OCI-LY7 (cell line): Measurements from ENCODE around the gene GRIN3A. TPM values are rescaled to one million over a fixed set of nuclear protein-coding genes. Genes with fewer than 3 reads are reported as not detected.

ENCODE experiments used
- BruUV-seq: library from RNA; stranded (reverse); fragments of 400-500 nt; replicated peaks from 2 replicates; lab custom pipeline; 2021; lab: Mats Ljungman, UMichigan
- CTCF ChIA-PET: fragments of 300-600 bp; sonication (Branson Sonifier 250); formaldehyde crosslinking; loops from one replicate; lab custom pipeline; 2022; ENCODE audit warnings: antibody characterized with exemption; ENCODE audit not compliant: unreplicated experiment; lab: Charles Lee
- POLR2A ChIA-PET: fragments of 300-600 bp; sonication (Branson Sonifier 250); formaldehyde crosslinking; loops from one replicate; lab custom pipeline; 2022; ENCODE audit warnings: antibody characterized with exemption; lab: Charles Lee
- DNase-seq: peaks from one replicate; pipeline ENCODE4 v3.0.0-alpha.2; 2015; ENCODE audit warnings: low spot score
- H2AFZ ChIP-seq: fragments of 200-600 bp; sonication (generic), shearing (Covaris generic); 2 replicates; pipeline ENCODE4 v1.6.1; 2014; ENCODE audit warnings: mild to moderate bottlenecking, antibody characterized with exemption, low read length, moderate library complexity
- H3K27ac ChIP-seq: fragments of 200-600 bp; sonication (generic); 2 replicates; pipeline ENCODE4 v1.5.1; 2014; ENCODE audit warnings: mixed run types, low read depth, mild to moderate bottlenecking, moderate library complexity, low read length, inconsistent platforms; ENCODE audit not compliant: poor library complexity, severe bottlenecking
- H3K36me3 ChIP-seq: fragments of 200-600 bp; sonication (generic); 2 replicates; pipeline ENCODE4 v1.6.1; 2014; ENCODE audit warnings: mild to moderate bottlenecking, antibody characterized with exemption, low read length, moderate library complexity, mixed read lengths; ENCODE audit not compliant: insufficient read depth
- H3K4me1 ChIP-seq: fragments of 200-600 bp; sonication (generic); 2 replicates; pipeline ENCODE4 v1.5.1; 2014; ENCODE audit warnings: mild to moderate bottlenecking, low read length; ENCODE audit not compliant: insufficient read depth, poor library complexity, severe bottlenecking
- H3K4me2 ChIP-seq: fragments of 200-600 bp; sonication (generic); 2 replicates; pipeline ENCODE4 v1.6.1; 2014; ENCODE audit warnings: mild to moderate bottlenecking, low read length
- H3K4me3 ChIP-seq: fragments of 200-600 bp; sonication (generic); 2 replicates; pipeline ENCODE4 v1.5.1; 2014; ENCODE audit warnings: mild to moderate bottlenecking, low read depth, low read length; ENCODE audit not compliant: poor library complexity, severe bottlenecking
- H3K79me2 ChIP-seq: fragments of 200-600 bp; sonication (generic); 2 replicates; pipeline ENCODE4 v1.6.1; 2016; ENCODE audit warnings: low read depth, mild to moderate bottlenecking, low read length, moderate library complexity, mixed read lengths; ENCODE audit not compliant: insufficient read depth
- H3K9me2 ChIP-seq: fragments of 200-600 bp; sonication (generic); 2 replicates; pipeline ENCODE4 v1.6.1; 2016; ENCODE audit warnings: mild to moderate bottlenecking, low read length, mixed read lengths; ENCODE audit not compliant: insufficient read depth
- H3K9me3 ChIP-seq: fragments of 200-600 bp; sonication (generic); 2 replicates; pipeline ENCODE4 v1.6.1; 2014; ENCODE audit warnings: mild to moderate bottlenecking, mixed run types, low read length, mixed read lengths
- H4K20me1 ChIP-seq: fragments of 200-600 bp; sonication (generic); 2 replicates; pipeline ENCODE4 v1.6.1; 2014; ENCODE audit warnings: mild to moderate bottlenecking, antibody characterized with exemption, low read length, moderate library complexity, mixed read lengths; ENCODE audit not compliant: insufficient read depth
- EZH2phosphoT487 ChIP-seq: fragments of 200-600 bp; sonication (generic); IDR thresholded peaks from 2 replicates; pipeline ENCODE4 v1.6.1; 2018; ENCODE audit warnings: low read depth, borderline replicate concordance, mild to moderate bottlenecking, mixed run types, antibody characterized with exemption, low read length, moderate library complexity, mixed read lengths
- intact Hi-C: fragments of 100-400 bp; cut with micrococcal nuclease; formaldehyde crosslinking; loops from one replicate; pipeline ENCODE4 v1.10.0; 2022; ENCODE audit not compliant: unreplicated experiment
- total RNA-seq, 2 experiments: library from RNA; depleted of rRNA in 1 of 2; stranded (reverse); fragments of >200 nt in 1 of 2; shearing (Covaris generic) in 1 of 2; gene quantifications; 2 replicates each; pipeline ENCODE4 v1.2.3, GENCODE V29; 2014 to 2022
- TF ChIP-seq, protein P1 (sequence below): fragments of 200-600 bp; sonication (generic); conservative IDR thresholded peaks from 2 replicates; pipeline ENCODE4 v1.5.1; 2014; ENCODE audit warnings: mild to moderate bottlenecking, antibody characterized with exemption, low read length, moderate library complexity, mixed read lengths

GRIN3A gene
- total RNA-seq, 2 experiments from 2014 or later: not detected

DNA sequence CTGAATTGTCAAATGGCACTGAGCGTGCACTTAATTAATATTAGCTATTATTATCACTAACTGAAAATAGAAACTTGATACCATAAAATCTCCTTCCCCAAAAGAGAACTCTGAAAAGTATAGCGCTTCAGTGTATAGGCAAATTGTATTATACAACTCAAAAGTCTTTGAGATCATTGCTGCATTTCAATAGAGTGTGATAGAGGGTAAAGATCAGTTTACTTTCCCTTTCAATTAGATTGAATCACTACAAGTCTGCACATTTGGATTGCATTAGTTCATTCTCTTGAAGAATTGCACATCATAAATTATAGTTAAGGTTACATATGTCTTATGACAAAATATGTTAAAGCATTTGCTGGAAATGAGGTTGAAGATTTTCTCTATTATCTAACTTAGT lies 13.4 kb upstream of the GRIN3A start:
- Histone ChIP-seq H3K36me3 (no peaks in the 10 kb centered on the region), H4K20me1 (no peaks in the 10 kb centered on the region), H3K79me2 (no peaks in the 10 kb centered on the region), H3K4me1 (no peaks in the 10 kb centered on the region), H3K4me2 (no peak overlapping the region), H3K27ac (no peak overlapping the region), H2AFZ (no peak overlapping the region), H3K9me3 (no peaks in the 10 kb centered on the region), H3K9me2 (no peaks in the 10 kb centered on the region), H3K4me3 (no peak overlapping the region)
- ChIA-PET POLR2A (no interaction called here), CTCF (no interaction called here)
- TF ChIP-seq, protein P1, sequence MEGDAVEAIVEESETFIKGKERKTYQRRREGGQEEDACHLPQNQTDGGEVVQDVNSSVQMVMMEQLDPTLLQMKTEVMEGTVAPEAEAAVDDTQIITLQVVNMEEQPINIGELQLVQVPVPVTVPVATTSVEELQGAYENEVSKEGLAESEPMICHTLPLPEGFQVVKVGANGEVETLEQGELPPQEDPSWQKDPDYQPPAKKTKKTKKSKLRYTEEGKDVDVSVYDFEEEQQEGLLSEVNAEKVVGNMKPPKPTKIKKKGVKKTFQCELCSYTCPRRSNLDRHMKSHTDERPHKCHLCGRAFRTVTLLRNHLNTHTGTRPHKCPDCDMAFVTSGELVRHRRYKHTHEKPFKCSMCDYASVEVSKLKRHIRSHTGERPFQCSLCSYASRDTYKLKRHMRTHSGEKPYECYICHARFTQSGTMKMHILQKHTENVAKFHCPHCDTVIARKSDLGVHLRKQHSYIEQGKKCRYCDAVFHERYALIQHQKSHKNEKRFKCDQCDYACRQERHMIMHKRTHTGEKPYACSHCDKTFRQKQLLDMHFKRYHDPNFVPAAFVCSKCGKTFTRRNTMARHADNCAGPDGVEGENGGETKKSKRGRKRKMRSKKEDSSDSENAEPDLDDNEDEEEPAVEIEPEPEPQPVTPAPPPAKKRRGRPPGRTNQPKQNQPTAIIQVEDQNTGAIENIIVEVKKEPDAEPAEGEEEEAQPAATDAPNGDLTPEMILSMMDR: no peak
- TF ChIP-seq EZH2phosphoT487: no peak
- no TSS peak for BruUV-seq
- no peak for DNase-seq
- intact Hi-C loops: no loop called here

- TF ChIP-seq EZH2phosphoT487: no peak
- TF ChIP-seq, protein P1: no peak
- H2AFZ ChIP-seq: no peak overlapping the region
- ChIA-PET POLR2A (no interaction called here), CTCF (no interaction called here)
- H3K4me3 ChIP-seq: no peak overlapping the region
- no peaks in the 10 kb centered on the region for H3K4me1 ChIP-seq
- no peak for DNase-seq
- no peaks in the 10 kb centered on the region for H3K36me3 ChIP-seq
- H3K9me3 ChIP-seq: no peaks in the 10 kb centered on the region
- H4K20me1 ChIP-seq: no peaks in the 10 kb centered on the region
- no peak overlapping the region for H3K27ac ChIP-seq
- H3K4me2 ChIP-seq: no peak overlapping the region
- no peaks in the 10 kb centered on the region for H3K79me2 ChIP-seq
- intact Hi-C loops: no loop called here
- BruUV-seq: no TSS peak
- H3K9me2 ChIP-seq: no peaks in the 10 kb centered on the region
Measured at GRCh38 chr9:101739311-101739710, 864 bp upstream of the GRIN3A start.

DNA sequence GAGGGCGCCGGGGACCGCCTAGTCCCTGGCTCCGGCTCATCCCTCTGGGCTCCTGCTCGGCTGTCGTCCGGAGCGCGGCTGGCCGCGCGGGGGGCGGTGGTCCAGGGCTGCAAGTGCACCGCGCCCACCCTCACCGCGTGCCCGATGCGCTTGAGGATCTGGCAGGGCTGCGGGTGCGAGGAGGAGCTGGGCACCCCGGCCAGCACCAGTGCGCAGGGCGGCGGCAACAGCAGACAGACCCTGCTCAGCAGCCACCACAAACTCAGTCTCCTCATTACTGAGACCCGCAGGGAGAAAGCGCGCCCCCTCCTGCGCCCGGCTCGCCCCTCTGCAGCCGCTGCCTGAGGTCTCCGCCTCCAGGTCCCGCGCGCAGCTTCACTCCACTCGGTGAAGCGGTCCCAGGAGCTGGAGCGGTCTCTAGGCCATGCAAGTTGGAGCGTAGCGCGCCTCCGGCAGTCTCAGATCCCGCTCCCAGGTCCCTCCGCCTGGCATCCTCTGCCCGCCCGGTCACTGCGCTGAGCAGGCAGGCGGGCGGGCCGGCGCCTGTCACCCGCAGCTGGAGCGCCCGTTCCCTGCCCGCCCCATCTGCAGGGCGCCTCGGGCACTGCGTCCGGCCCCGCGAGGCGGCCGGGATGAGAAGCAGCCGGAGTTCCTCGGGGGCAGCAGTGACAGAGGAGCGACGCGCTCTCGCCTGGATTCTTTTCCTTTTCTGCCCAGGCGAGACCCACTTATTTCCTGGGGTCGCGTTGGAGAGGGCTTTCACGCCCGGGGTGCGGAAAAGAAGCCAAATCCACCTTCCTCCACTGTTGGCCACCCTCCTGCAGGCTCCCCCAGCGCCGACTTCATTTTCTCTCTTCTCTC lies 512 bp downstream of the GRIN3A start:
- DNase-seq: no peak
- H3K9me3 ChIP-seq: no peaks in the 10 kb centered on the region
- no peak overlapping the region for H2AFZ ChIP-seq
- BruUV-seq: no TSS peak
- intact Hi-C loops: no loop called here
- H3K9me2 ChIP-seq: no peaks in the 10 kb centered on the region
- no peak overlapping the region for H3K27ac ChIP-seq
- CTCF ChIA-PET: no interaction called here
- H3K4me2 ChIP-seq: no peak overlapping the region
- POLR2A ChIA-PET: no interaction called here
- H3K79me2 ChIP-seq: no peaks in the 10 kb centered on the region
- H4K20me1 ChIP-seq: no peaks in the 10 kb centered on the region
- TF ChIP-seq, protein P1: no peak
- no peak for TF ChIP-seq EZH2phosphoT487
- no peak overlapping the region for H3K4me3 ChIP-seq
- no peaks in the 10 kb centered on the region for H3K4me1 ChIP-seq
- H3K36me3 ChIP-seq: no peaks in the 10 kb centered on the region
